ENCODE data around the gene SYNRG.

GRCh38 chr17:37647856-37648255 is 38.6 kb upstream of the SYNRG start:
- TF ChIP-seq STAG1 (CRISPR knock-in tag; IDR thresholded peaks at IDR 0.05) (no peak), DMAP1 (CRISPR knock-in tag; IDR thresholded peaks at IDR 0.05) (no peak), ZNF713 (CRISPR knock-in tag; IDR thresholded peaks at IDR 0.05) (no peak), NFIC (IDR thresholded peaks at IDR 0.05; ENCODE audit: low read length) (no peak), ZNF121 (CRISPR knock-in tag; IDR thresholded peaks at IDR 0.05) (no peak), BCL3 (CRISPR knock-in tag; IDR thresholded peaks at IDR 0.05) (no peak), ZHX1 (CRISPR knock-in tag; IDR thresholded peaks at IDR 0.05; ENCODE audit: low read depth) (no peak), HDAC1 (CRISPR knock-in tag; IDR thresholded peaks at IDR 0.05) (no peak), CTCF (CRISPR knock-in tag; IDR thresholded peaks at IDR 0.05) (no peak), SIN3A (IDR thresholded peaks at IDR 0.05; ENCODE audit: borderline replicate concordance, low read depth, low read length) (no peak), CAMTA2 (CRISPR knock-in tag; IDR thresholded peaks at IDR 0.05; ENCODE audit: borderline replicate concordance) (no peak)

Measured in HepG2 (cell line).